HL-60/S4 (cell line): ENCODE measurements around the gene TRRAP.

Experiments used
- in situ Hi-C: fragments of 300-500 bp; cut with MboI; formaldehyde crosslinking; loops from 2 replicates; pipeline ENCODE4 v1.14.3; 2022; ENCODE audit warnings: low sequenced_read_pairs

The TRRAP gene

DNA sequence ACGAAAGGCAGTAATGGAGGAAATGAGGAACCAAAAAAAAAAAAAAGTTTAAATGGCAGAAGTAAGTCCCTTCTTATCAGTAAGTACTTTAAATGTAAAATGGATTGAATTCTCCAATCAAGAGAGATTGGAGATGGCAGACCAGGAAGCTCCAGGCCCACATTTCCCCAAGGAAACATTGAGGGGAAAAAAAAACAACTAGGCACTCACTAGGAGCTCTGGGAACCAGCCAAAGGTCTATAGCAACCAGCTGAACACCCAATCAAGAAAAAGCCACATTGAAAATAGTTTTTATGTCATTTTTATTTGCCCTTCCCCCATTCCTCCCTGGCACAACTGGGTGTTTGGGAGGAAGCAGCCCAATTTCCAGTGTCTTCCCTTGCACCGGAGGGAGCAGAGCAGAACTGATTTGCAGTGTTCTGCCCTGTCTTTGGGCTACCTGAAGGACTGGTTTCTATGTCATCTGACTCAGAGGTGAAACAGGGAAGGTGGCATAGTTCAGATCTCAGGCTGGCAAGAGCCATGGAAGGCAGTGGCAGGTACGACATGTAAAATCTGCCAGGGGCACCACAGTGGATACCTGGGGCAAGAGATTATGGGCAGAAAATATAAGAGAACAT lies 143.7 kb downstream of the TRRAP start:
- in situ Hi-C loops = no loop called here

DNA sequence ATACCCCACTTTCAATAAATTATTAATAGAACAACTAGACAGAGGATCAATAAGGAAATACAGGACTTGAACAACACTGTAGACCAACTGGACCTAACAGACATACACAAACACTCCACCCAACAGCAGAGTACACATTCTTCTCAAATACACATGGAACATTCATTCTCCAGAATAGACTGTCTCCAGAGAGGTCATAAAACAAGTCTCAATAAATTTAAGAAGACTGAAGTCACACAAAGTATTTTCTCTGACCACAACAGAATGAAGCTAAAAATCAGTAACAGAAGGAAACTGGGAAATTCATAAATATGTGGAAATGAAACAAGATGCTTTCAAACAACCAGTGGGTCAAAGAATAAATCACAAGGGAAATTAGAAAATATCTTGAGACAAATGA lies 145.7 kb downstream of the TRRAP start:
- in situ Hi-C loops = no loop called here

DNA sequence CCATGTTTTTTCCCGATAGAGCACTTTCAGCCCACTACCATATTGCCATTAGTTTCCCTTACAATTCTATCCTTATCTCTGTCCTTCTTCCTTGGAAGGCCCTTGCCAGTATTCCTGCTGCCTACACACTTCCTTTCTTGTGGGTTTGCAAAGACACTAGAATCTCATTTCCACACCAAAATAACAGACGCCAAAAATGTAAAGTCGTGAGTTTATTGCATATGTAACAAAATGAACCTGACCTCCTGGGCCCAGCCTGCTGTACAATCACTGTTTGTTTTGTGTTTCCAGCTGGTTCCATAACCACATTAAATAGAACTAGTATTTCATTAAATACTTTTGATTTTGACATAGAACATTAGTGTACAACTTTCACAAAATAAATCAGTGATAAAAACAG lies 148.9 kb downstream of the TRRAP start:
- in situ Hi-C loops = no loop called here

DNA sequence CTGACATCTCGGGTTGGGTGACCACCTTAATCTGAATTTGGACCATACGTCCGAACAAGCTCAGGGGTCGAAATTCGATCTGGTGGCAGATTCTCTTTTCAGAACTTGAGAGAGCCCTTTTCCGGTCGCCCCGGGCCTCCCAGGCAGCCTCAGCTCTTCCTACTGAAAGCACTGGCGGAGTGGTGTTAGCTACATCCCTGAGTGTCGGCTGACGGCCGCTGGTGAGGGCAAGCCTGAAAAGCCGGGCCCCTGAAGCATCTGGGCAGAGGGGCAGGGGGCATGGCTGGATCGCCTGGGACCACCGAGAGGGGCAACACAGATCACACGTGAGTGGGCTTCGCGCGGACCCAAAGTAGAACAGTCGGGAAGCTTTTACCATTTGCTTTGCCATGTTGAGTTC lies 149.5 kb downstream of the TRRAP start:
- in situ Hi-C loops = no loop called here

DNA sequence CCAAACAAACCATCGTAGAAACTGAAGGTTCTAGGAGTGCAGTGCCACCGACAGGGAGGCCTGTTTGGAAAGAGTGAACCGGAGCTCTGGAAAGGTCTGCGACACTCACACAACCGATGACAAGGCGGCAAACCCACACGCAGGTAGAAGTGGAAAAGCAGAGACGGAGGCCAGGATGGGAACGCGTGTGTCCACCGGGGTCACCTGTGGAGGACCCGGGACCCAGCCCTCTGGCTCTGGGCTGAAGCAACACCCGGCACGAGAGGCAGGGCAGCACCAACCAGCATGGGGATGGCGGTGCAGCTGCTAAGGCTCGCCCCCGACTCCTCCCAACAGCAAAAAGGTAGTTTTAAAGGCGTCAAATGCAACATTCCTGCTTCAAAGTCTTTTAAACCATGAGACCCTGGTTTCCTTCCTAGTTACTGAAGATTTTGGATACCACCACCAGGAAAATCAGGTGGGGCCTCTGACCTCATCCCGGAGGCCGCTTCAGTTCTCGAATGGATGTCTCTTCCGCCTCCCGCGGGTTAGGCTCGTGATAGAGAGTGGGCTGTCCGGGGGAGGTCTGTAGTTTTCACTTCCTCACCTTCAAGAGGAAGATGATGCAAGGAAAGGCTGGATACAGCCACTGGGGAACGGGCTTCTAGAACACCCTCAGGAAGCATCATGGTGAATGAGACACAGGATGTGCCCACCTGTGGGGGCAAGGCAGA lies 150.1 kb downstream of the TRRAP start:
- in situ Hi-C loops = no loop called here

DNA sequence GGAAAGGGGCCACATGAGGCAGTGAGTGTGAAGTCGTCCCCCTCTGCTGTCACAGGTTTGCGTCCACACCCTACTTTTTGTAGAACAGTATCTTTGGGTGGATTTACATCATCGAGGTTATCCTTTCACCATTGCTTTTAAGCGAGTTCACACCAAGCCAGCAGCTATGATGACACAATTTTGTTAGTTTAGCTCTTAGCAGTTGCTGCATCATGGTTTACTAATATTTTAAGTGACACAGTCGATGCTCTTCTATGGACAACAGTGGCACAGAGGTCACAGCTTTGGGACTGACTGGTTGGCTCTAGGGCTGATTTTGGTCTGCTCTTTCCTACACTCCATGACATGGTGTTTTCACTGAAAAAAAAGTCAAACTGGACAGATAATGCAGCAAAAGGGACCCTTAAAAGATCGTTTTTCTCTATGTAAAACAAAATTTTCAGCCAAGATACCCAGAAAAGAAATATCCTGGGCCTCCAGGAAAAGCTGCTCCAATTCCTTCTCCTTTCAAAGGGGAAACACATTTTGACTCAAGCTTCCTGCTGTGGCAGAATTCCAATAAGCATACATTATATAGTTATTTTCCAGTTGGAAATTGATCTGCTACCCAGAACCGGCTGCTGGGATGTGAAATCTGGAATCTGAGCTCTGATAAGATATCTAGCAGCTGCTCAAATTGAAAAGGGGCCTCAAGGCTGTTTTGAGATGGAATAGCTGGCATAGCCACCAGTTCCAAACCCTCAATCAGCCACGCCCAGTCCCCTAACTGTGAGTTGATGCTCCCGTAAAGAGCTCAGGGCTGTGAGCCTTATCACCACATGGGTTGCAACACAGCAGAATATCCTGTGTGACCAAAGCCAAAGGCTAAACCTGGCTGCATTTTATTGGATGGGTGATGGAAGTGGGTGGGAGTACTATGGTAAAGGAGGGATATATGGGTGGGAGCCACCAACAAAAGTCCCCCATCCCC lies 151.4 kb downstream of the TRRAP start:
- in situ Hi-C loops = no loop called here

DNA sequence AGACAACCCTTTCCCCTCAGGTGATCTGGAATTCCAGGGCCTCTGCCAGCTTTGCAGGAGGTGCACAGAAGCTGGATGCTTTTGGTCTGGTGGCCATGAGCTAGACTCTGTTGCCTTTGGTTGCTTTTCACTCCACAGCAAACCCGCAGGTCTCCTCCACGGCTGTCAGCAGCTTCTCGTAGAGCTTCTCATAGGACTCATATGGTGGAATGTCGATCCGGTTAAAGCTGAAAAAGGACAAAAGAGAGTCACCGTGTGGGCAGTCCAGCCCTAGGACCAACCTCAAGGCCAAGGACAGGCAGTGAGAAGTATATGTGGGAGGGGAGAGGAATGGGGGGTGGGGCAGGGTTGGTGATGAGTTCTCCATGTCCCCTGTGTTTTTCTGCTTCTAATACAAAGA lies 152.1 kb downstream of the TRRAP start:
- in situ Hi-C loops = no loop called here

DNA sequence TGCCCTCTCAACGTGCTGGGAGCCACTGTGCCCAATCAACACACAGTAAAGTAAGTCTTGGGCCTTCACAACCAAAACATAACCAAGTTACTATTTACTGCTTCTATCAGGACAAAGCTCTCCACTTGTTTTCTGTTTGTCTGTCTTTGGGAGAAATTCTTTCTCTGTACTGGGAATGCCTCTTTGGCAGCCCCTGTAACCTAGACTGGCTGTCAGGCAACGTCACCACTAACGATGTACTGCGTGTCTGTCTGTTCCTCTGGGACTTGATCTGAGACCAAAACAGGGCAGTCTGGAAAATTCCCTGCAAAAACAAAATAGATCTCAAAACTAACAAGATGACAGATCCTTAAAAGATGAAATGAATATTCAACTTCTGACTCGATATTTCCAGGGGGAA lies 152.6 kb downstream of the TRRAP start:
- in situ Hi-C loops = no loop called here

DNA sequence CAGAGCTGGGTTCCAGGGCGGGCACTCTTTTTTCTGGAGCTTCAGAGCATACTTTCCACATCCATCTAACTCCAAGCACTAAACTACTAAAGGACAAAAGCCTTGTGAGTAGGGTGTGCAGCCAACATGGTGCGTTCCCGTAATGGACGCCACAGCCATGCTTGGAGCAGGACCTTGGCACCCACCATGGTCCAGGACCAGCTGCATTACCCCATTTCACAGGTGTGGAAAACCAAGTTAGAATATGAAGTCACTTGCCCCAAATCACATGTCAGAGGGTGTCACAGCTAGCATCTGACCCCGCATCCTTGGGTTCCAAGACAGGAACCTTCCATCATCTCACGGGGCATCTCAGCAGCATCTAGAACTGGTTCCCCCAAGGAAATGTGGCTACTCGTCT lies 153.2 kb downstream of the TRRAP start:
- in situ Hi-C loops = no loop called here

DNA sequence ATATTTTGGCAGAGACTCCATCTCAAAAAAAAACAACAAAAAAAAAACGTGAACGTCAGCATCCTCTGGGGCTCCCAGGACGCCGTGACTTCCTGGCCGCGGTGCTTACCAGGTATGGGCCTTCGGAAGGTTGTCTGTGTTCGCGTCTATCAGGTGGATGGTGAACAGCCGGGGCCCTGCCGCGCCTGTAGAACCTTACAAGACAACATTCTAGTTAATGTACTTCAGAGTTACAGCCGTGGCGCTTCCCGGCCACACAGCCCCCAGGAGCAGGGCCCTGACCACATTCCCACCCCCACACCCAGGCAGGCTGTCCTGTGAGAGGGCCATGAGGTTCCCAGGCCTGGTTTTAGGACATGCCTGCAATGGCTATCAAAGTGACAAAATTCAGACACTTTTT lies 154.6 kb downstream of the TRRAP start:
- in situ Hi-C loops = no loop called here

DNA sequence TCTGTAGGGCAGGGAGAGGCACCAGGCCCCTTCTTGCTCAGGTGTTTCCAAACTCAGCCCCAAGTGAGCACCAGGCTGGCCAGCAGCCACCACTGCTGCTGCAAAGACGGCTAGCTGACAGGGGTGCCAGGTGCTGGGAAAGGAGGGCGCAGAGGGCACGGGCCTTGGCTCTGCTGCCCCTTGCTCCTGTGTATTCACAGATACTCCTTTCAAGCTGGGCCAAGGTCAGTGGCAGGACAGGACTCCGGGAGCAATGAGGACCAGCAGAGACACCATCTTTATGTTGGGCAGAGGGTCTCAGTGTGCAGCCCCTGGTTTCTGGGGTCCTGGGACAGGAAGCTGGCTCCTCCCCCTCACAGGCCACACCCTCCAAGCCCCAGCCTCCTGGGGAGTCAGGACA lies 155.4 kb downstream of the TRRAP start:
- in situ Hi-C loops = no loop called here

DNA sequence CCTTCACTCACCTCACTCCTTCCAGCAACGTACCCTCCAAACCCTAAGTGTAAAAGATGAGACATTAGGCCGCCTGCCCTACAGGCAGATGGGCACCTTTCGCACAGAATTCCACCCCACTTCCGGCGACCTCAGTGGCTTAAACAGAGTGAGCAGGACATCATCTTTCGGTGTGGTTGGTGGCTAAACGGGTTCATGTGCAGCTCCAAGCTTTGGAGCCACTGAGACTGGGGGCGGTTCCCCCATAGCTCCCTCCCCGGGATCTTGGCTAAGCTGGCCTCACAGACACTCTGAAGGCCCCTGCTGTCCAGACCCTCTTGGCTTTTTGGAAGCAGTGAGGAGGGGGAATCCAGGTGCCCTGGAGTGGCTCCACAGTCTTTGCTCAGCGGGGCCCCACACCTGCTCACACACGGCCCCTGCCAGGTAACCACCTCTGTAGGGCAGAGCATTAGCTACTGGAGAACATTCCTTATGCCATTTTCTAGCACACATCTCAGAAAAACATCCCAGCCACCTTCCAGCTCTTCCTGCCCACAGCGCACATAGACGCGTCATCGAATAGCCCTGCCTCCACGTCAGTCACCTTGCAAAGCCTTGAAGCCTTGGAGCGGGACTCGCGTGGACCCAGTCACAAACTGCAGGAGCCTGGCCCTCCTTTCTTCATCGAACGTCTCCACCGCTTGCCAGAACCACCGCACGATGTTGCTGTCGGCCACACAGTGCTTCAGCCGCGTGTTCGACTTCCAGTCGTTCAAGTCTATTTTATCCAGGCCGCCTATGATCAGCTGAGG lies 156.8 kb downstream of the TRRAP start:
- in situ Hi-C loops = no loop called here

DNA sequence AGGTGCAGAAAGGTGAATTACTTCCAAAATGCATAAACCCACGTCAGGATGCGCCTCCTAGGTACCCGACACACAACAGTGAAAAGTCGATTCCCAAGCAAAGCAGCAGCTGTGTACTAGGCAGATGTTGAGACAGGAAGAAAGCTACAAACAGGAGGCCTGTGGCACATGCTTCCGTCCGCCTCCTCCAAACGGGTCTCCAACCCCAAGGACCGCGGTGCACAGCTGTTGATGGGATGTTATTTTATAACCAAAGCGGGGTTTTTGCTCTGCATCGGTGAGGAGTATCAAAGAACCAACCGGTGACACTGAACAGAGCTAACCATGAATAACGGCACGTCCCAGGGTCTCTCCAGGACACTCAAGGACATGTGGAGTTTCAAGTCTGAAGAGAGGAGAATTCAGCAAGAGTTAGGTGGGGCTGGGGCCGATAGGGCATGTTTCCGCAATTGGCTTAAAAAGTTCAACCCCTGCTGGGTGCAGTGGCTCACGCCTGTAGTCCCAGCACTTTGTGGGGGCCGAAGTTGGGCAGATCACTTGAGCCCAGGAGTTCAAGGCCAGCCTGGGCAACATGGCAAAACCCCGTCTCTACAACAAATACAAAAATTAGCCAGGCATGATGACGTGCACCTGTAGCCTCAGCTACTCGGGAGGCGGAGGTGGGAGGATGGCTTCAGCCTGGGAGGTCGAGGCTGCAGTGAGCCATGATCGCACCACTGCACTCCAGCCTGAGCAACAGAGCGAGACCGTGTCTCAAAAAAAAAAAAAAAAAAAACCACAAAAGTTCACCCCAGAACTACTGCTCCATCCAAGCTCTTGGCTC lies 157.6 kb downstream of the TRRAP start:
- in situ Hi-C loops = no loop called here

DNA sequence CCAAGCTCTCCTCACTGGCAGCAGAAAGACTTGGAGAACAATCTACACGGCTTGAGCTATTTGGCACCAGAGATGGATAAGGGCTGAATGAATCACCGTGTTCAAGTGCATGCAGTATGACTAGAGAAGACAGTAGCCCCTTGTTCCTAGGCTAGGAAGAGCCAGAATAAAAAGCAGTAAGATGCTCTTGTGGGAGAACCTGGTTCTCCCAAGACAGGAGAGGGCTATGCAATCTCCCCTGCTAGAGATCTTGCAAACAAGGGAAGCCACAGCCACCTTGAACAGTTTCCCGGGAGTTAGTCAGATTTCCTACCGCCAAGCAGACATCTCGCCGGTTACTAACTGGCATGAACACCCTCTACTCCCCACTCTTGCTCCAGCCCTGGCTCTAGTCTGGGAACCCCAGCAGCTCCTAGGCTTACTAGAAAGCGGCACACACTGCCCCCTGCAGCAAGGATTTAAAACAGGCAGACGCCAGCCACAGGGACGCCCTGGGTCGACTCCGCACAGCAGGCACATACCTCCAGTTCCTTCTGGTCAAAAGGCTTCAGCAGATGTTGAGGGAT lies 158.3 kb downstream of the TRRAP start:
- in situ Hi-C loops = no loop called here

DNA sequence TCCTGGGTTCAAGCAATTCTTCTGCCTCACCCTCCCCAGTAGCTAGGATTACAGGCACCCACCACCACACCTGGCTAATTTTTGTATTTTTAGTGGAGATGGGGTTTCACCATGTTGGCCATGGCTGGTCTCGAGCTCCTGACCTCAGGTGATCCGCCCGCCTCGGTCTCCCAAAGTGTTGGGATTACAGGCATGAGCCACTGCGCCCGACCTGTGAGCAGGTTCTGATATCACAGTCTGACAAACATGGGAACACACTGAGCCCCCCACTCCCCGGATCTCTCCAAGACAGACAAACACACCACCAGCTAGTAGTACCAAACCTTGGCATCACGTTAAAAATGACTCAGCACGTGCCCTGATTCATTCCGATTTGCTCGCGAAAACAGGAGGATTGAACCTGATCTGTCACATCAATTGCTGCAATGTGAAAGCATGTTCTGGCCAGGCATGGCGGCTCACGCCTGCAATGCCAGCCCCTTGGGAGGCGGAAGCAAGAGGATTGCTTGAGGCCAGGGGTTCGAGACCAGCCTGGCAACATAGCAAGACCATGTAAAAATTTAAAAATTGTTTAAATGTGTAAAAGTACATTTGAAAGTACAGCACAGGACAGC lies 159.1 kb downstream of the TRRAP start:
- in situ Hi-C loops = no loop called here

DNA sequence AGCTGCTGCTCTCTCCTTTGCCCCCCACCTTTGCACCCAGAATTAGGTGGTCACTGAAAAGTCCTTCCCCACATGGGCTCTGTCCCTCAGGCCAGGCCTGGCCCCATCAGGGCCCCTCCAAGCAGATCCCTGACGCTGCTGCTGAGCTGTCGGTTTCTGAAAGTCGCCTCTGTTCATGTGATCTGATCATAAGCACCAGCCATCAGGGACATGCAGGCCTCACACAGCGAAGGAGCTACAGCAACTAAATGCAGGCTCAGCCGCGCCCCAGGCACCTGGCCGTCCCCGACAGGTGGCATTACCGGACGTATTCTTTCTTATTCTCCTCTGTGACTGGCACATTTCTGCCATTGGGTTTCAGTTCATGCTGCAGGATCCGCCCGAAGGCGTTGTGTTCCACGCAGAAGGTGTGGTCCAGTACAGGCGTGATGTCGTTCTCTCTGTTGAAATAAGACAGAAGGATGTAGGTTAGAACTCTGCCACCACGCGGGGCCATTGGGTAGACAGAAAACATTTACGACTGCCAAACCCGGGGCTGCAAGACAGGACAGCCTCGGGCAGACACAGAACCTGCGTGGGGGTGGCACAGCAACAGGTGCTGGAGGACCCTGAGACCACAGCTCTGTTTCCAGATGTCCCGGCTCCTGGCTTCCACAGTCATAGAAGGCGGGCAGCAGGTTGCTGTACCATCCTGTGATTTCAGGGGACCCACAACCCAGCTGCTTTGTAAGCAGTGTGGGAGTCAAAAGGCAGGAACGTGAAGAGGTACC lies 159.9 kb downstream of the TRRAP start:
- in situ Hi-C loops = no loop called here

DNA sequence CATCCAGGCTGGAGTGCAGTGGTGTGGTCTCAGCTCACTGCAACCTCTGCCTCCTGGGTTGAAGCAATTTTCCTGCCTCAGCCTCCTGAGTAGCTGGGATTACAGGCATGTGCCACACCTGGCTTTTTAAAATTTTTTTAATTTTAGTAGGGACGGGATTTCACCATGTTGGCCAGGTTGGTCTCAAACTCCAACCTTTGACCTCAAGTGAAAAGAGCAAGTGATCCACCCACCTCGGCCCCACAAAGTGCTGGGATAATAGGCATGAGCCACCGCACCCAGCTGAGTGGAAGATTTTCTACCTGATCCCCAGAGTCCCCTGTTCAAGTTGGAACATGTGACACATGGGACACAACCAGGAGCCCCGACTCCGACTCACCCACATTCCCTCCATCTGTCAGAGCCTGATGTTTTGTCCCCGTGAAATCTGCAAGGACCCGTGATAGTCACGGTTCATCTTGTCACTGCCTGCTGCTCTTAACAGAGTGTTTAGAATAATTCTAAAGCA lies 161.1 kb downstream of the TRRAP start:
- in situ Hi-C loops = no loop called here
